Stomach (tissue), 4 donors: ENCODE measurements around the gene PILRB.

ENCODE experiments used
- CTCF ChIP-seq, 7 experiments: fragments of 450-650 bp in 4 of 7; fragments of 200-600 bp in 3 of 7; sonication (generic) in 3 of 7; IDR thresholded peaks; one replicate each; pipeline ENCODE4 v1.5.1; 2016 to 2019; ENCODE audit warnings: antibody characterized with exemption in 7 of 7, control low read depth in 2 of 7, mild to moderate bottlenecking in 1 of 7
- EP300 ChIP-seq: sonication (generic); formaldehyde crosslinking; IDR thresholded peaks from one replicate; pipeline ENCODE4 v1.6.1; 2017; ENCODE audit warnings: antibody characterized with exemption
- POLR2A ChIP-seq, 4 donors: fragments of 450-650 bp; IDR thresholded peaks; one replicate each; pipeline ENCODE4 v1.6.1; 2016; ENCODE audit warnings: antibody characterized with exemption in 4 of 4, control low read depth in 2 of 4, mild to moderate bottlenecking in 1 of 4, moderate library complexity in 1 of 4

- no peak for TF ChIP-seq POLR2A (IDR thresholded peaks at IDR 0.05)
- TF ChIP-seq CTCF (IDR thresholded peaks at IDR 0.05): no peak
- no peak for TF ChIP-seq EP300
Measured at GRCh38 chr7:100413889-100414288, 56.0 kb downstream of the PILRB start.
